HL-60 (cell line): ENCODE measurements around the gene KIF23.

Experiments
- CTCF ChIP-seq: IDR thresholded peaks from one replicate; pipeline ENCODE4 v1.5.1; 2011; ENCODE audit warnings: low read length, control low read depth, inconsistent platforms; ENCODE audit not compliant: insufficient read depth
- GABPA ChIP-seq: IDR thresholded peaks from 2 replicates; pipeline ENCODE4 v1.6.1; 2012; ENCODE audit warnings: low read depth
- POLR2AphosphoS5 ChIP-seq: IDR thresholded peaks from 2 replicates; pipeline ENCODE4 v1.6.1; 2012; ENCODE audit warnings: low read depth
- SPI1 ChIP-seq: IDR thresholded peaks from 2 replicates; pipeline ENCODE4 v1.6.1; 2012; ENCODE audit warnings: low read depth, mild to moderate bottlenecking, borderline replicate concordance

DNA sequence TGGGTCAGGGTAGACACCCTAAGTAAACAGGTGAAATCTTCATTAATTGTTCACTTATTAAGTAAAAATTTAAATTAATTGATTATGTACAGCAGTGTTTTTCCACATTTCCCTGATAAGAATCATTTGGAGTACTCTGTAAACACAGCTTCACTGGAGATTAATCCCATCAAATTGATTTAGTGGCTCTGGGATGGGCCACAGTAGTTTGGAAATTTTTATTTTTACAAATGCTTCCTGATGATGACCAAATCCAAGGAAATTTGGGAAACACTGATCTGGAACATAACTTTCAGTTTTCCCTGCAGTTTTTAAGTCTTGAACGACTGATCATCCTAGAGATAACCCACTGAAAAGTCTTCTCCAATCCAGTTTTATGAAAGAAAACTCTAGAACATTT, 19.7 kb downstream of the KIF23 start:
- TF ChIP-seq POLR2AphosphoS5, result no peak
- no peak for TF ChIP-seq CTCF
- no peak for TF ChIP-seq SPI1
- TF ChIP-seq GABPA, result no peak
